ENCODE data around the gene KCNQ4.

Gene KCNQ4

GRCh38 chr1:40831001-40831732 is 47.6 kb downstream of the KCNQ4 start:
- TF ChIP-seq, protein P1, sequence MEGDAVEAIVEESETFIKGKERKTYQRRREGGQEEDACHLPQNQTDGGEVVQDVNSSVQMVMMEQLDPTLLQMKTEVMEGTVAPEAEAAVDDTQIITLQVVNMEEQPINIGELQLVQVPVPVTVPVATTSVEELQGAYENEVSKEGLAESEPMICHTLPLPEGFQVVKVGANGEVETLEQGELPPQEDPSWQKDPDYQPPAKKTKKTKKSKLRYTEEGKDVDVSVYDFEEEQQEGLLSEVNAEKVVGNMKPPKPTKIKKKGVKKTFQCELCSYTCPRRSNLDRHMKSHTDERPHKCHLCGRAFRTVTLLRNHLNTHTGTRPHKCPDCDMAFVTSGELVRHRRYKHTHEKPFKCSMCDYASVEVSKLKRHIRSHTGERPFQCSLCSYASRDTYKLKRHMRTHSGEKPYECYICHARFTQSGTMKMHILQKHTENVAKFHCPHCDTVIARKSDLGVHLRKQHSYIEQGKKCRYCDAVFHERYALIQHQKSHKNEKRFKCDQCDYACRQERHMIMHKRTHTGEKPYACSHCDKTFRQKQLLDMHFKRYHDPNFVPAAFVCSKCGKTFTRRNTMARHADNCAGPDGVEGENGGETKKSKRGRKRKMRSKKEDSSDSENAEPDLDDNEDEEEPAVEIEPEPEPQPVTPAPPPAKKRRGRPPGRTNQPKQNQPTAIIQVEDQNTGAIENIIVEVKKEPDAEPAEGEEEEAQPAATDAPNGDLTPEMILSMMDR (IDR thresholded peaks at IDR 0.05; ENCODE audit: borderline replicate concordance, extremely low read depth, low read length, poor library complexity, severe bottlenecking) = no peak
- TF ChIP-seq EZH2 (IDR thresholded peaks at IDR 0.05; ENCODE audit: borderline replicate concordance, low read depth, low read length, severe bottlenecking) = no peak

GRCh38 chr1:40833979-40834378 is 50.4 kb downstream of the KCNQ4 start:
- TF ChIP-seq EZH2 (IDR thresholded peaks at IDR 0.05; ENCODE audit: borderline replicate concordance, low read depth, low read length, severe bottlenecking) = no peak
- H3K4me3 ChIP-seq (ENCODE audit: low read depth in 1 of 2, low read length in 2 of 2) = no peak overlapping the region
- no peaks in the 10 kb centered on the region for H3K36me3 ChIP-seq (ENCODE audit: insufficient read depth, low read length)
- no peak overlapping the region for H3K27ac ChIP-seq (ENCODE audit: low read length)
- DNase-seq (no peak), ATAC-seq (ENCODE audit: insufficient read depth, low read depth) (no peak)
- no peaks in the 10 kb centered on the region for H3K27me3 ChIP-seq (ENCODE audit: insufficient read depth, low read length, poor library complexity)
- no peaks in the 10 kb centered on the region for H3K9me3 ChIP-seq (ENCODE audit: insufficient read depth, low read length, severe bottlenecking)
- no peaks in the 10 kb centered on the region; the same call in 1 of the 2 replicates for H4K20me1 ChIP-seq (ENCODE audit: insufficient read depth, low read length)
- no peak overlapping the region for H3K4me2 ChIP-seq (ENCODE audit: insufficient read depth, low read length)
- no peaks in the 10 kb centered on the region for H3K79me2 ChIP-seq (ENCODE audit: insufficient read depth, low read length)
- H3K4me1 ChIP-seq (ENCODE audit: insufficient read depth, low read length) = no peaks in the 10 kb centered on the region
- no peak overlapping the region for H3K9ac ChIP-seq (ENCODE audit: low read depth, low read length)
- no peak overlapping the region for H2AFZ ChIP-seq (ENCODE audit: low read depth, low read length)

More at GRCh38 chr1:40831001-40831732, 47.6 kb downstream of the KCNQ4 start:
- Histone ChIP-seq H4K20me1 (ENCODE audit: insufficient read depth, low read length) (no peaks in the 10 kb centered on the region; the same call in 1 of the 2 replicates), H2AFZ (ENCODE audit: low read depth, low read length) (no peak overlapping the region), H3K36me3 (ENCODE audit: insufficient read depth, low read length) (no peaks in the 10 kb centered on the region), H3K4me3 (ENCODE audit: low read depth in 1 of 2, low read length in 2 of 2) (no peak overlapping the region), H3K4me1 (ENCODE audit: insufficient read depth, low read length) (no peaks in the 10 kb centered on the region), H3K27ac (ENCODE audit: low read length) (no peak overlapping the region), H3K79me2 (ENCODE audit: insufficient read depth, low read length) (no peaks in the 10 kb centered on the region), H3K9me3 (ENCODE audit: insufficient read depth, low read length, severe bottlenecking) (no peaks in the 10 kb centered on the region), H3K27me3 (ENCODE audit: insufficient read depth, low read length, poor library complexity) (no peaks in the 10 kb centered on the region), H3K9ac (ENCODE audit: low read depth, low read length) (no peak overlapping the region), H3K4me2 (ENCODE audit: insufficient read depth, low read length) (no peak overlapping the region)
- ATAC-seq (ENCODE audit: insufficient read depth, low read depth) (no peak), DNase-seq (no peak)

GRCh38 chr1:40834968-40835545 is 51.5 kb downstream of the KCNQ4 start:
- H3K4me3 ChIP-seq (ENCODE audit: low read depth in 1 of 2, low read length in 2 of 2) = no peak overlapping the region
- TF ChIP-seq EZH2 (IDR thresholded peaks at IDR 0.05; ENCODE audit: borderline replicate concordance, low read depth, low read length, severe bottlenecking) = no peak
- TF ChIP-seq, protein P1 (IDR thresholded peaks at IDR 0.05; ENCODE audit: borderline replicate concordance, extremely low read depth, low read length, poor library complexity, severe bottlenecking) = no peak
- no peaks in the 10 kb centered on the region; the same call in 1 of the 2 replicates for H4K20me1 ChIP-seq (ENCODE audit: insufficient read depth, low read length)
- H3K36me3 ChIP-seq (ENCODE audit: insufficient read depth, low read length) = no peaks in the 10 kb centered on the region
- H3K9ac ChIP-seq (ENCODE audit: low read depth, low read length) = no peak overlapping the region
- DNase-seq (no peak), ATAC-seq (ENCODE audit: insufficient read depth, low read depth) (no peak)
- H2AFZ ChIP-seq (ENCODE audit: low read depth, low read length) = no peak overlapping the region
- H3K4me1 ChIP-seq (ENCODE audit: insufficient read depth, low read length) = no peaks in the 10 kb centered on the region
- H3K79me2 ChIP-seq (ENCODE audit: insufficient read depth, low read length) = no peaks in the 10 kb centered on the region
- no peak overlapping the region for H3K27ac ChIP-seq (ENCODE audit: low read length)
- H3K9me3 ChIP-seq (ENCODE audit: insufficient read depth, low read length, severe bottlenecking) = no peaks in the 10 kb centered on the region
- no peak overlapping the region for H3K4me2 ChIP-seq (ENCODE audit: insufficient read depth, low read length)
- H3K27me3 ChIP-seq (ENCODE audit: insufficient read depth, low read length, poor library complexity) = no peaks in the 10 kb centered on the region

DNA sequence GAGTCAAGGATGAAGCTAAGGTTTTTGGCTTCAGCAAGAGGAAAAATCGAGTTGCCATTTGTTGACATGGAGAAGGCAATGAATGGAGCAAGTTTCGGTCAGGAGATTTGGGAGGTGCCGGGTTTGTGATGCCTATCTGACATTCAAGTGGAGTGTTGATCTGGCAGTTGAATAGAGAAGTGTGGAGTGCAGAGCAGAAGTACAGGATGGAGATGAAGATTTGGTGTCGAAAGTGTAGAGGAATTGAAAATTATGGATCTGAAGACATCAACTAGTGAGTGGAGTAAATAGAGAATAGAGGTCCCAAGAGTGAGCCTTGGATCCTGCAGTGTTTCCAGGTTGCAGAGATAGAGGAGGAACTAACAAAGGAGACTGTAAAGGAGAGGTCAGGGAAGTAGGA is 52.7 kb downstream of the KCNQ4 start:
- Histone ChIP-seq H3K9ac (ENCODE audit: low read depth, low read length) (no peak overlapping the region), H3K79me2 (ENCODE audit: insufficient read depth, low read length) (no peaks in the 10 kb centered on the region), H3K9me3 (ENCODE audit: insufficient read depth, low read length, severe bottlenecking) (no peaks in the 10 kb centered on the region), H2AFZ (ENCODE audit: low read depth, low read length) (no peak overlapping the region), H3K4me3 (ENCODE audit: low read depth in 1 of 2, low read length in 2 of 2) (no peak overlapping the region), H3K36me3 (ENCODE audit: insufficient read depth, low read length) (no peaks in the 10 kb centered on the region), H3K4me2 (ENCODE audit: insufficient read depth, low read length) (no peak overlapping the region), H3K27ac (ENCODE audit: low read length) (no peak overlapping the region), H3K27me3 (ENCODE audit: insufficient read depth, low read length, poor library complexity) (no peaks in the 10 kb centered on the region), H4K20me1 (ENCODE audit: insufficient read depth, low read length) (no peaks in the 10 kb centered on the region; the same call in 1 of the 2 replicates), H3K4me1 (ENCODE audit: insufficient read depth, low read length) (no peaks in the 10 kb centered on the region)
- TF ChIP-seq, protein P1 (IDR thresholded peaks at IDR 0.05; ENCODE audit: borderline replicate concordance, extremely low read depth, low read length, poor library complexity, severe bottlenecking) = no peak
- TF ChIP-seq EZH2 (IDR thresholded peaks at IDR 0.05; ENCODE audit: borderline replicate concordance, low read depth, low read length, severe bottlenecking) = no peak
- DNase-seq = no peak
- ATAC-seq (ENCODE audit: insufficient read depth, low read depth) = no peak

Data from DND-41 (cell line).